HG02678 (cell line): ENCODE measurements around the gene SORCS3.

ENCODE experiments used
- ATAC-seq: cut with Tn5 transposase; IDR thresholded peaks from one replicate; pipeline ENCODE4 v1.9.1; 2021; ENCODE audit warnings: mild to moderate bottlenecking, moderate library complexity; ENCODE audit not compliant: unreplicated experiment

Gene SORCS3

DNA sequence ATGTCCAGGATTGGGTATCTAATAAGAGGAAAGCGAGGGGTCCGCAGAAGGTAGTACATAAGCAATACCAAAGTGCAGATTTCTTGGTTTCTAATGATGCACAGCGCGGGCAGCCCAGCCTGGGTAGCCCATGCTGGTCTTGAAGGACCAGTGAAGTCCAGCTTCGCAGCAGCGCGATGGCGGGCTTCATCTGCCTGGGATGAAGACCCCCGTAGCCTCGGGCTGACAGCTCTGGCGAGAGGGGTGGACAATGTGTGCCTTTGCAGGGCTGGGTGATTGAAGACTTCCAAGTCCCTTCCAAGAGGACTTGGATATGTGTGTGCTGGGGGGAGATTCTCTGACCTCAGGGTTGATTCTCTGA, 2.2 kb downstream of the SORCS3 start:
- ATAC-seq = no peak

DNA sequence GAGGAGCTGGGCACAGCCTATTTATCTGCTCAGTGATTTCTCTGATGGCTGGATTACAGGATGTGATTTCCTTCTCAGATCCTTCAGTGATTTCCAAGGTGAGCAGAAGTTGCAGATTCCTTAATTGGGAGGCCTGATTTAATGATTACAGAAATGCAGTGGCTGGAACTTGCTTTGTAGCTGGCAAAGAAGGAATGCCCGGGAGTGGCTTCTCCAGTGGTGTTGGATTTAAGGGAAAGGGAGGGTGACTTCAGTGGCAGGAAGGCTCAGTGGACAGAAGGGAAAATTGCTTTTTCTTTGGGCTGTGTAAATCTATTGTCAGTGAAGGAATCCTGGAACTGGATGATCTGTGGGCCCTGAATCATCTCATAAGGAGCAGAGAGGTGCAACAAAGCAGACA, 5.1 kb downstream of the SORCS3 start:
- ATAC-seq = no peak

DNA sequence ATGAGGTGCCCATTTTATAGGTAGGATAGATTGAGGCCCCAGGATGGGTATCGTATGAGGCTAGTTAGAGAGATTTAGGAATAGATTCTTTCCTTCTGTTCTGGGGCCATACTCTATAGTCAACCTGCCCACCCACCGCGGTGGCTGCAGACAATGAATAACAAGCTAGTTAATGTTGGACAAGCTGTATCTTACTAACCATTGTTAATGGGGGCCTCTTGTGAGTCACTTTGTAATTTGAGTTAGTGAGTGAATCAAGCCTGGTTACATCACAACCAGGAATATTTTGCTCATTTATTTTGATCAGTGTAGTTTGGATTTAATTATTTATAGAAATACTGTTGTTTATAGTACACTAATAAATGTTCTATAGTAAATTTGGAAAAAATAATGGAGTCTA, 7.3 kb downstream of the SORCS3 start:
- no peak for ATAC-seq

DNA sequence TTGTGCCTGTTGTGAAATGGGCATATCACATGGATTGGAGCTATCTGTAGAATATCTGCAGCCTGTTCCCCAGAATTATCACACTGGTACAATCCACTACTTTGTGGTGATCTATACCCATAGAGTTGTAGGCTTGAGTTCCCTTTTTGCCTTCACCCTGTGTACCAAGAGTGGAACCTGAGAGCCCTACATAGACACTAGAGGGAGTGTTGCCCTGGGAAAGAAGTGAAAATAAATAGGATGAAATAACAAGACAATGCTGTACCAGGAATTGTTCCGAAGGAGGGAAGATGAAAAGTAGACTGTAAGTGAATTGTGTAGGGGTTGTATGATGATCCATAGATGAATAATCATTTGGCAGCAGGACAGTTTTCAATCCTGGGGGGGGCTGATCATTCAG, 9.0 kb downstream of the SORCS3 start:
- no peak for ATAC-seq

DNA sequence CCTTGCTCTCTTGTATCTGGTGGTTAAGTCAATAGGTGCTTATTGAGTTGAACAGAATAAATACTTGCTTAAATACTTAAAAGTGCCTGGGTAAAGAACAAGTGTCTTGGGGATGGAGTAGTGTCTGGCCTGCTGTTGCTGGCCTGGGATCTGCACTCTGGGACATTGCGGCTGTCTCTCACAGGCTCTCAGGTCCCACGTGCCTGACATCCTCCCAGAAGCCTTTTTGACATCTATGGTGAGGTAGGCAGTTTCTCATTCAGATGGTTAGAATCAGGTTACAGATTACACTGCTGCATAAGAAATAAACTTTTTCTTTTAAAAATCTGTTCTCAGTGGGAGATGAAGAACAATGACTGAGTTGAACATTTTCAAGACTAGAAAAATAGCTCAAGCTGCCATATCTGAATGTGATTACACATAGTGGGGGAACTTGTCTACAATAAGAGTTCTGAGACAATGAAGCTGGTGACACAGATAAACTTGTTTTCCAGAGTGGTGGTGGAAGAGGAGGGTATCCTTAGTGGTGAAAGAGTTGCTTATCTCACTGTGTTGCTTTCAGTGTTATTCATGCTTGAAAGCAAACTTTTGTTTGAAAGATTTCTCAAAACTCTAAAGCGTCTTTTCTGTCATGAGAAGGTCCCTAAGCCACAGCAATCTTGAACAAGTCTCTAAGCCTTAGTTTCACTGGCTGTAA, 9.7 kb downstream of the SORCS3 start:
- no peak for ATAC-seq

DNA sequence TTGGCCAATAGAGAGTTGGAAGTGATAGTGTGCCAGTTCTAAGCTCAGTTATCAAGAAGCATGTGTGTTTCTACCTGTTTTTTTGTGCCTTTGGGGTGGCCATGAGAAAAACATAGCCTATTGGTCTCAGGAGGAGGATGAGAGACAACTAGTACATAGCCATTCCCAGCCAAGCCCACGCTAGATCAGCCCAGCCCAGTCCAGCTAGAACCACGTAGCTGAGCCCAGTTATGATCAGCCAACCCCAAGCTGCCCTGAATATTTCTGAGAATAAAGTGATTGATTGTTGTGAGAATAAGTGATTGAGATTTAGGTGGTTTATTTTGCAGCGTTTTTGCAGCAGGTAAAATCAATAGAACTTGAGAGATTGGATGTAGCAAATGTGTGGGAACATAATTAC, 15.9 kb downstream of the SORCS3 start:
- no peak for ATAC-seq

DNA sequence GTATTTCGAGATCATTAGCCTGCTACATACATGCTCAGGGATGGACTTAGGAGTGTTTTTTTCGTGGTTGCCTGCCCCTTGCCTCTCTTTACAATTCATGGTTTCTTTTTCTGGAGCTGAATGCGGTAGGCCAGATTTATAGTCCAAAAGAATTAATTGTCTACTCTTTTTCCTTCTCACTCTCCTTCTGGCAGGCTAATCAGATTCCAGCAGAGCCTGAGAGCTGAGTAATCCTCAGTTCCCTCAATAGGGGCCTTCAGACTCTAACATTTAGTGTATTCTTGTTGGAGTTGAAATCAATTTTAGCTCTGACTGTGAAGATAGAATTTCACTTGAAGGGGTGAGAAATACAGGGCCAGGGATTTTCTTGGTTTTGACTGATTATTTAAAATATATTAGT, 16.4 kb downstream of the SORCS3 start:
- ATAC-seq = no peak

DNA sequence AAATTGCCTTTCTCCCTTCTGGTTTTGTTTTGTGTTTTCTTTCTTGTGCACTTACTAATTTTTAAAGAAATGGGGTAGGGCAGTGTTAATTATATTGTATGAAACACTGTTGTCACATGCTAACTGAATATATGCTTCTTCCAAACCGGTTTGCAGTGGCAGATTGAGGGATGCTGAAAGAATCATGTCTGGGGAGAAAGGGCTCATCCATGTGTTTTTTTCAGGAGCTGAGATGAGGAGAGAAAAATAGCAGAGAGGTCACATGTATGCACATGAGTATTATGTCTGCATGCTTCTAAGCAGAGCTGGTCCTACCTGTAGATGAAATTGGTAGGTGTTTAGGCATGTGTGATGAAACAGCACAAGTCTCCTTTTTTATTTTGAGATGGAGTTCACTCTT, 17.0 kb downstream of the SORCS3 start:
- ATAC-seq = no peak

DNA sequence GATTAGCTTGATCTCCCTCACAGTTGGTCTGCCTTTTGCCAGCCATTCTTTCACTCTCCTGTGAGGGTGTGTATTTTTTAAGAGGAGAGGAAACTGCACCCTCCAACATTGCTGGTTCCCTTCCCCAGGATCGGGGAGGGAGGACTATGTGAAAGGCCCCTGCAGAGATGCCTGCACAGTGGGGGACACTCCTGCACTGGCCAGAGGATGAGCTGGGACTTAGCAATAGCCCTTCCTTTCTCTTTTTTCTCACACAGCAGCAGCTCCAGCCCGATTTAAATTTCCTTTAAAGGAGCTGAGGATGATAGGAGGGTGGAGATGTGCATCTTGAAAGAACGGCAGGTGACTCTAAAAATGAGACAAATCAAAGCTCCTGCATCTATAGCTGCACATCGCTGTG, 18.7 kb downstream of the SORCS3 start:
- no peak for ATAC-seq

DNA sequence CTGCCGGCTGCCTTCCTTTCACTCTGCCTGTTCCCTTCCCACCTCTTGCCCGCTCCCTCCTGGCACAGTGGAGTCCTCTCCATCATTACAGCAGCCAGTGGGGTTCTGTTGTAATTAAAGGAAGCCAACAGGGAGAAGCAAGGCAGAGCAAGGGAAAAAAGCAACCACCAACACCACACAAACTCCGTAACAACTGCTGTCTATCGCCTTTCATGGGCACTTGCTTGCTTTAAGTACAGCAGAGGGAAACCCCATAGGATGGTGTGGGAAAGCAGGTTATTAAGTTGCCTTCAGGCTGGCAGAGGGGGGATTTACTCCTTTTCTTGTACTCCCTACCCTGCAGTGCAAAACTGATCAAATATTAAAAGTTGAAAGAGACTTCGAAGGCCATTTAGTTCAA, 22.0 kb downstream of the SORCS3 start:
- ATAC-seq = no peak

DNA sequence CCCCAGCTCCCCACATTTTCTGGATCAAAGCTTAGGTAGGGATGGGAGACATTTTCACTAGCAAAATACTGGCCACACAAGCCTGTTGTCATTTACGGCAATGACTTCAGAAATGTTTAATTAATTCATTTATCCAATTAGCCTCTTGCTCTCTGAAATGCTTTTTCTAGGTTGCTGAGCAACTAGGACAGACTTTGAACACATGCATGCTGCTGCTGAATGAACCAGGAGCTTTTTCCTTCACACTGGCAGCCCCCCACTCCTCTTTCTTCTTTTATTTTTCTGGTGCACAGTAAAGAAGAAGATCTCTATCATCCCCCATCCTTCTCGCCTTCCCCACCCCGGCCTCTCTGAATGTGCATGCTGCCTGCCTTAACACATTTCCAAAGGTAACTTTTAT, 22.5 kb downstream of the SORCS3 start:
- ATAC-seq = no peak

DNA sequence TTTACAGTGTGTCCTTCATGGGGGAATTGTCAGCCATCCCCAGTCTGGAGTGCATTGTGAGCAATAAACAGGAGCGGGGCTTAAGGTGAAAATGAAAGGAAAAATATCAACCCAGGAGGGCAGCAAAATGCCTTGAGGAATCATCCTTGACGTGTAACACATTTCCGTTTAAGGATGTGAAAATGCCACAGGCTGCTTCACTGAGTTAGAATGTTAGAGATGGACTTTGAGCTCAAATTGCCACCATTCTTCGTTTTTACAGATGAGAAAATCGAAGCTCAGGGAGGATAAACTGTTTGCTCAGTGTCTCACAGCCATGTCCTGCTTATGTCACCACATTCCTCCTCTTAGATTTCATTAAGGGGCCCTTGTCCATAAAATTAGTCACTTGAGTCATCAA, 23.1 kb downstream of the SORCS3 start:
- no peak for ATAC-seq

DNA sequence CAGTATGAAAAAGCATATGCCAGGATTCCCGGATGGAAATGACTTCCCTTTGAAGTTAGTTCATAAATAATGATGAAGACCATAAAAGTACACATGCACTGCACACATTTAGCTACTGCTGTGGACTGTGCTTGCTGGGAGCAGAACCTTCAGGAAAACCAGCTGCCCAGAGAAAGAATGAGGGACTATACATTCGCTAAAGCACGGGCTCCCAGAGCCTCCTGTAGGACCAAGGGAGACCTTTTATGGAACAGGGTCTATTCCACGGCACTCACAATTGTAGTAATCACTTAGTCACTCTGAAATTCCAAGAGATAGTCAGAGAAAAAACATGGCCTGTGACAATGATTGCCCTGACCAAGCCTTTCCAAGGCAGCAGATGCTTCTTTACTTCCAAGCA, 24.1 kb downstream of the SORCS3 start:
- ATAC-seq = no peak

DNA sequence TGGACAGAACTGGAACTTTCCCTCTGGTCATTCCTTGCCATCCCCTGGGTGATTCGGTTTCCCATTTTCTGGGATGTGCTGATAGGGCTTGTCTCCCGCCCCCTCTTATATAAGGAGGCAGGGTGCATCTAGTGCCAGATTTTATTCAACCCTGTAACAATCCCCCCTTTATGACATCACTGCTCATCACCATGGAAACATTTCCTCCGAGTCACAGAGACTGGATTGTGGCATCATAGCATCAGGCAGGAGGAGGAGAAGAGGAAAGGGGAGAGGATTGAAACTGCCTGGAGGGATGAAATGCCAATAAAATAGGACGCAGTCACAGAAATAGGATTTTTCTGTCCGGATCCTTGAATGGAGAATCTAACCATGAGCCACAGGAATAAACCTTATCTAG, 25.0 kb downstream of the SORCS3 start:
- ATAC-seq = no peak

DNA sequence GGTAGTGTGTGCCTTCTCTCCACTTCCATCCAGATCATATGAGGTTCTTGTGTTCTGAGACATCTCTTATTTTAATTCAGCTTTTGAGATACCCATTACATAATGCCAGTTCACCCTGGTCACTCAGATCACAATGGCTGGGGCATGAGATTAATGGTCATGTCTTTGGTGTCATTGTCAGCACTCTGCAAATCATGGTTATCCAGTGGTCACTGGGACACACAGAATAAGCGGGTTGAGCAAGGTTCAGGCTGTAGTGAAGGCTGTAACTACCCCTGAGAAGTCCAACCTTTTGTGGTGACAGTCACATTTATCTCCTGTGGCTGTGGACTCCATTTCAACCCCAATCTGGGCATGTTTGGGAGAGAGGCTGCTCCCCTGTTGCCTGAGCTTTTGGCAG, 35.8 kb downstream of the SORCS3 start:
- no peak for ATAC-seq

DNA sequence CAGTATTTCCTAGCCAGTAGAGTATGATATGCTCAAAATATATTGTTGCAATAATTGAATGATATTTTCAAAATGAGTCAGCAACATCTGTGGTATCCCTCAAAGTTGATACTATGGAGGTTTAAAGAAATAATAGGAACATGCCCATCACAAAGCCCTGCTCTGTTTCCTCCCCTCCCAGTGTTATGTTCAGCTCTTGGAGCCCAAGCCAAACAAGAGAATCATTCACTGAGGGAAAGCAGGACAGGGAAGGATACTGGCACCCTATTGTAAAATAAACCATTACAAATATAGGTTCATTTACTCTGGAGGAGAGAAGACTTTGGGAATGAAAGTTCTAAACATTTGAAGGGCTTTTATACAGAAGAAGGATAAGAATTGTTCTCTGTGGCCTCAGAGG, 37.6 kb downstream of the SORCS3 start:
- no peak for ATAC-seq

DNA sequence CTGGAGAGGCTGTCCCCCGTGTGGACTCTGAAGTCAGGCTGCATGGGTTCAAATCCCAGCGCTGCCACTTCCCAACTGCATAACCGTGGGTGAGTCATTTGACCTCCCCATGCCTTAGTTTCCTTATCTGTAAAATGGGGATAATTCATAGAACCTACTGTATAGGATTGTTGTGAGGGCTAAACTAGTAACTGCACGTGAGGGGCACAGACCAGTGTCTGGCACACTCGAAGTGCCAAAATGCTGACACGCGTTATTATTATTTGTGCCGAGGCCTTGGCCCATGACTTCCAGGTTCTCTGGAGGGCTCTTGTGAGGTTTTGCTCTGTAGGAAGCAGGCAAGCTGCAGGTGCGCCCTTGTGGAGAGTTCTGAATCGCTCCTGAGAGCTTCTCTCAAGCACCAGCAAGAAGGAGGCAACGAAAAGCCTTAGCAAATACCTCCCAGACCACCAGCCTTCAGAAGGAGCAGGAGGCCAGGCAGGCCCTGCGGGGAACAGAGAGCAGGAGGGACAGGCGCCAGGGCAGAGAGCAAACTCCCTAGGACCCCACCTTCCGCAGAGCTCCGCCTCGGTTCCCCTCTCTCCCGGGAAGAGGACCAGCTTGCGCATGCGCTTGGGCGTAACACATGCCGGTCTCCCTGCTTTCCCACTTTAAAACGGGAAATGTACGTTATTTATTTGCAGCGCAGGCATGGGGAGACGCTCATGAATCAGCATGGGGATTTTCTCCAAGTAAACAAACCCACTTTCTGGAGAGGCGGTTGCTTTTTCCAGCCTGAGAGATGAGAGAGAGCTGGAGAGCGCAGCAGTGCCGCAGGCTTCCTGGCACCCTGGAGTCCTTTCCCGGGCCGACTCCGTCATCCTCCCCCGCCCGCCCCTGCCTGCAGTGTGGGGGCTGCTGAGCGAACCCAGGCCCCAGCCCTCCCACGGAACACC, 39.6 kb downstream of the SORCS3 start:
- ATAC-seq = no peak

DNA sequence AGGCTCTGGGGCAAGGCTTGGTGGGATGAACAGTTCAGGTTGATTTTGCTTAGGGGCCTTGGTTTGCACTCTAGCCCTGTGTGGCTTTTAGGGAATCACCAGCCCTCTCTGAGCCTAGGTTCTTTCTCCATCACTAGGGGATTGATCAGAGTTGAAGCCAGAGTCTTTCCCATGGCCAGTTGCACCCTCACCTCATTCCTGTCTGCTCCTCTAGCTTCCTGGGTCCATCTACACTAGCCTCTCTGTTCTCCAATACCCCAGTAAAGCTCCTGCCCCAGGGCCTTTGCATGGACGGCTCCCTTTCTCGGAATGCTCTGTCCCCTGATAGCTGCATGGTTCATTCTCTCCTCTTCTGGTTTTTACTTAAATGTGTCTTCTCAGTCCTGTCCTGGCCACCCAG, 40.4 kb downstream of the SORCS3 start:
- ATAC-seq = no peak

DNA sequence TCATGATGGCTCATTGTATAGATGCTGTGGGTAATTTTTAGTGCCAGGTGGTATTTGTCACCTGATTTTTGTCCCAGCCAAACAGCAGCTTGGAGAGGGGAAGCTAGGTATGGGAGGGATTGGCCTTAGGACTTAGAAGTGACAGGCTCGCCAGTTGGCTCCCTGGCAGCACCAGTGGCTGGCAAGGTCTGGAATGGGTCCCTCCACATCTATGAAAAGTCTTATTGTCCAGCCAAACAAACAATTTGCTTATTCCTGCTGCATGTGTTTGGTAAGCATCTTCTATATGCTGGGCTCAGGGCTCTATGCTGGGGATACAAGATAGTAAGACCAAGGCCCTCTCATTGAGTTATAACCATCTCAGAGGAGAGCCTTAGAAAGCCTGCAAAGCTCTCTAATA, 42.5 kb downstream of the SORCS3 start:
- ATAC-seq = no peak

DNA sequence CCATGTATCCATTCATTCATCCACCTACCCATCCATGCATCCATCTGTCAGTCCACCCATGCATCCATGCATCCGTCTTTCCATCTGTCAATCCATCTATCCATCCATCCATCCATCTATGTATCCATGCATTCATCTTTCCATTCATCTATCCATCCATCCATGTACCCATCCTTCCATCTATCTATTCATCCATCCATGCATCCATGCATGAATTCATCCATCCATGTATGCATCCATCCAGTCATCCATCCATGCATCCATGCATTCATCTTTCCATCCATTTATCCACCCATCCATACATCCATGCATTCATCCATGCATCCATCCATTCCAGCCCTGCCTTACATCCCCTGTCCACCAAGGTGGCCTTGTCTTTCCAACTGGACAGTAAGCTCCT, 45.7 kb downstream of the SORCS3 start:
- no peak for ATAC-seq

DNA sequence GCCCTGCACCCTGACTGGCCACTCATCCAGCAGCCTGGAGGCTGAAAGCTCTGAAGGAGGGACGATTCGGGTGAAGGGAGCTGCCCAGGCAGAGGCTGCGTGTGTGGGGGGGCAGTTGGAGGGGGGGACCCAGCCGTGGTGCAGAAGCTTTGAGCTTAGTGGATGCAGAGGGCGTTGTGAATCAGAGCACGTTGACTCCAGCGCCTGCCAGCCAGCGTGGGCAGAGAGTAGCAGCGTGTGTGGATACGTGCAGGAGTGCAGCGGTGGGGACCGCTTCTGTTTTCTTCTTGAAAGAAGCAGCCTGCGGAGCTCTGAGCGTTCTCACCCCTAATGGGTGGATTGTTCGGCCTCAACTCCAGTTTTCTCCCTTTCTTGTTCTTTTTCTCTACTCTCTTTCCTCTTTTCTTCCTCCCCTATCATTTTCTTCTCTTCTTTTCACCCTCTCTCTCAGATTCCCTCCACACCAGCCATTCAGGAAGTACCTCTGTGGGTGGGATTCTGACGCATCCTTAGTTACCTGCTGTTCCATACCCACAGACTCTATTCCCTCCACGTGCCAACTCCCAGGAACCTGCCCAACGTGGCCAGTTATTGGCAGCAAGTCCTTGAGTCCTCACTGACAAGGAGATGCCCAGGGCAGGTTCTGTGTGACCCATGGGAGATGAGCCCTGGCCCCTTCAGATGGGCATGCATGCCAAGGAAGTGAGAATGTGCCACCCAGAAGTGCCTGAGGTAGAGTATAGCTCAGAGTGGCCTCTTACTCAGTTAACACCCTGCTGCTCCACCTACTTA, 47.4 kb downstream of the SORCS3 start:
- ATAC-seq = no peak

DNA sequence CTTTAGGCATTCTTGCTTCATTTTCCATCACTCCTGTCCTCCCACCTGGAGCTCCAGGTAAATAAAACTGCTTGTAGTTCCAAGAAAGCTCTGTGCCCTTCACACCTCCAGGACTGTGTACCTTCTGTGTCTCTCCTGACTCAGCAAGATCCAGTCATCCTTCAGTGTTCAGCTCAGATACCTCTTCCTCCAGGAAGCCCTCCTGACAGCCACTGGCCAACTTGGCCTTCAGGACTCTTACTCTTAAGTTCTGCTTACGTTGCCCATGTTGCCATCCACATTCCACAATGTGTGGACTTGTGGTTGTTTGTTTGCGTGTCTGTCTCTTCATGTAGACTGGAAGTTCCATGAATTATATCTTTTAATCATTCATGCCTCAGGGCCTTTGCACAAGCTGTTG, 48.0 kb downstream of the SORCS3 start:
- ATAC-seq = no peak
